Inferior parietal cortex (tissue), 1 donor: ENCODE results near the gene PLEKHA1.

Experiments used
- DNase-seq: peaks from one replicate; pipeline ENCODE4 v3.0.0-alpha.2; 2016; ENCODE audit errors: extremely low spot score

Gene PLEKHA1

DNA sequence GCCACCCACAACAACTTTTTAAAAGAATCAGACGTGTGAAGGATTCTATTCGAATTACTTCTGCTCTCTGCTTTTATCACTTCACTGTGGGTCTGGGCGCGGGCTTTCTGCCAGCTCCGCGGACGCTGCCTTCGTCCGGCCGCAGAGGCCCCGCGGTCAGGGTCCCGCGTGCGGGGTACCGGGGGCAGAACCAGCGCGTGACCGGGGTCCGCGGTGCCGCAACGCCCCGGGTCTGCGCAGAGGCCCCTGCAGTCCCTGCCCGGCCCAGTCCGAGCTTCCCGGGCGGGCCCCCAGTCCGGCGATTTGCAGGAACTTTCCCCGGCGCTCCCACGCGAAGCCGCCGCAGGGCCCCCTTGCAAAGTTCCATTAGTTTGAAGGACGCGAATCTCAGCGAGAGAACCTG lies 86.4 kb downstream of the PLEKHA1 start:
- no peak for DNase-seq

DNA sequence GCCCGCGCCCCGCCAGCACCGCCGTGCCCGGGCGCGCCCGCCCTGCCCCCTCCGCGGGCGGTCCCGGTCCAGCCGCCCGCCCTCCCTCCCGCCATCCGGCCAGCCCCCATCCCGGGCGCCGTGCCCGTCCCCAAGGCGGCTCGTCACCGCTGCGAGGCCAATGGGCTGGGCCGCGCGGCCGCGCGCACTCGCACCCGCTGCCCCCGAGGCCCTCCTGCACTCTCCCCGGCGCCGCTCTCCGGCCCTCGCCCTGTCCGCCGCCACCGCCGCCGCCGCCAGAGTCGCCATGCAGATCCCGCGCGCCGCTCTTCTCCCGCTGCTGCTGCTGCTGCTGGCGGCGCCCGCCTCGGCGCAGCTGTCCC lies 86.8 kb downstream of the PLEKHA1 start, which contains the start of gene HTRA1:
TSS of gene HTRA1 (plus strand) at position 187 of the 362 bp plus-strand sequence. CDS start at position 287, 100 bp downstream.
- peak; percentile 72 for DNase-seq

GRCh38 chr10:122461729-122462532 lies 87.4 kb downstream of the PLEKHA1 start:
- no peak for DNase-seq

DNA sequence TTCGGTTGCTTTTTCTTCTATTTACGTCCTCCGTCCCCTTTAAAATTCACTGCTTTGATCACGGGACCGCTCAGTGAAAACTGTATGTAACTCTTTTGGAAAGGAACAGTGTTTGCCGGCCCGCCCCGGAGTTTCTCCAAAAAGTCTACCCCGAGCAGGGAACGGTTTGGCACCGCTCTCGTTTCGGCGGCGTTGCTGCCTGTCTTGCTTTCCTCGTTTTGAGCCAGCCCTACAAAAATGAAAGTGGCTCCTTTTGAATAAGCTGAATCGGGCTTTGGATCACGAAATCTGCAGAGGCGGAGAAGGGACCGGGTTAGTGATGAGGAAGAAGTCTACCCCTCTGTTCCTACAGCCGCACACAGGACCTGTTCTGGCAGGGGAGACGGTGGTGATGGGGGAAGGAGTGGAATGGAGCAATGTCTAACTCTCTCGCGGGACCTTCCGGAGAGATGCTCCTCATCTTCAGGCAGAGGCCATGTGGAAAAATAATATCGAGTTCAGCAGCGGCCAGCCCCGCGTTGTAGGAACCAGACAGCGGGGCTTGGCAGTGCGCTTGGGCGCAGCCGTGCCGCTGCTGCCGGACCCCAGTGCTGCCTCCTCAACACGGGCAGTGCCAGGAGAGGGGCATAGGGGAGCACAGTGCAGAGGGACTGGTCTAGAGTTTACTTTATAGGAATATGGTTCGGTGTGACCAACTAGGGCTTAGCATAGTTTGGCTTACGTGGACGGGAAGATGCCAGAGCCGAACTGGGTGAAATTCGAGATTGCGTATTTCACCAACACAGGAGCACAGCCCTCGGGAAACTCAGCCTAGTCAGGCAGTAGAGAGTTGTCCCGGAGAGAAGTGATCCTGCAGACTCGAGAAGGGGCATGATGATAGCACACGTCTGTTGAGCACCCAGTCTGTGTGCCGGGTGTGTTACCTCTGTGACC lies 88.3 kb downstream of the PLEKHA1 start:
- DNase-seq = no peak

DNA sequence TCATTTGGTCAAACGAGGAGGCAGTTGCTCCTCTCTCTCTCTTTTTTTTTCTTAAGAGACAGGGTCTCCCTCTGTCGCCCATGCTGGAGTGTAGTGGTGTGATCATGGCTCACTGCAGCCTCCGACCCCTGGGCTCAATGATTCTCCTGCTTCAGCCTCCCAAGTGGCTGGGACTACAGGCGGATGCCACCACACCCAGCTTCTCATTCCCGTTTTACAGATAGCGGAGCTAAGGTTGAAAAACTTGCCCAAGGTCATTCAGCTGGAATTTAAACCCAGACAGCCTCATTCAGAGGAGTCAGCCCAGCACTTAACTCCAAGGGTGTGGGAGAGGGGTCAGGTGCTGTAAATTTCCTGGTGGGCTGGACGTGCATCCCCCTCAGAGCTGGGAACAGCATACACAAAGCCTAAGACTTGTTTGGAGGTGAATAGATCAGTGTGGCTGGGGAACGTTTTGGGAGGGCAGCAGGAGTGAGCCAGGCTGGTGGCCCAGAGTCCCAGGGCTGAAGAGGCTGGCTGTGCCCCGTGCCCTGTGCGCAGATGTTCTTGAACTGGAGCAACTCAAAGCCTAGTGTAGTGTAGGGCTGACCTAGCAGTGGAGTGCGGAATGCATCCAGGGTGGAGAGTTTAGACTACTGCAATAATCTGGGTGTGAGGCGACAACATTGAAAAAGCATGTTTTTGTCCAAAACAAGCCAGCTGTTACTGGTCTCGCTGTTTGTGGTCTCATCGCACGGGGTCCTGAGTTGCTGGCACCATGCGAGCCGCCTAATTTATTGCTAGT lies 89.2 kb downstream of the PLEKHA1 start:
- no peak for DNase-seq

DNA sequence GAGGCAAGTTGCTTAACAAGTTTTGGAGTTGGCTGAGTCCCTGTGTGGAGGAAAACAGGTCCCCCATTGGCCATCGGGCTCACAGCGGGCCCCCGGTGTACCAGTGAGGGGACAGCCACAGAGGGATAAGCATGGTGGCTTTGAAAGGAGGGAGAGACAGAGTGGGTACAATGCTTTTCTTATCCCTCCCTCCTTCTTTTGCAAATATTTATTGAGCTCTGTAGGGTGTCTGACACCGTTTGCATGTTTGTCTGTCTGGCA lies 89.7 kb downstream of the PLEKHA1 start:
- no peak for DNase-seq

DNA sequence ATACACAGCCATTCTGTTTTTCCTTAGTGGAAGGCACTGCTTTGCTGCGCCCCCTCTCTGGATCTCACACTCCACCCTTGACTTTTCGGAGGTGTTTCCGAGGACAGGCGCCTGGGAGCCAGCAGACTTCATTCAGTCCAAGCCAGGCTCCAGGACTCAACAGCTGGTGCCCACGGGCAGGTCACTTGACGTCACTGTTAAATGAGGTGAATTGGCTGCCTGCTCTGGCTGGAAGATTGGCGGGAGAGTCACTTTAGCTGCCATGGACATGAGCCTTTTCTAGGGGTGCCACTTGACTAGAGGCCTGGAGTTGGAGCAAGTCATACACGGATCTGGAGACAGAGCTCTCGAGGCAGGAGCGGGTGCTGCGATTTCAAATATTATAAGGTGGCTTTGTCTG lies 90.1 kb downstream of the PLEKHA1 start:
- no peak for DNase-seq

DNA sequence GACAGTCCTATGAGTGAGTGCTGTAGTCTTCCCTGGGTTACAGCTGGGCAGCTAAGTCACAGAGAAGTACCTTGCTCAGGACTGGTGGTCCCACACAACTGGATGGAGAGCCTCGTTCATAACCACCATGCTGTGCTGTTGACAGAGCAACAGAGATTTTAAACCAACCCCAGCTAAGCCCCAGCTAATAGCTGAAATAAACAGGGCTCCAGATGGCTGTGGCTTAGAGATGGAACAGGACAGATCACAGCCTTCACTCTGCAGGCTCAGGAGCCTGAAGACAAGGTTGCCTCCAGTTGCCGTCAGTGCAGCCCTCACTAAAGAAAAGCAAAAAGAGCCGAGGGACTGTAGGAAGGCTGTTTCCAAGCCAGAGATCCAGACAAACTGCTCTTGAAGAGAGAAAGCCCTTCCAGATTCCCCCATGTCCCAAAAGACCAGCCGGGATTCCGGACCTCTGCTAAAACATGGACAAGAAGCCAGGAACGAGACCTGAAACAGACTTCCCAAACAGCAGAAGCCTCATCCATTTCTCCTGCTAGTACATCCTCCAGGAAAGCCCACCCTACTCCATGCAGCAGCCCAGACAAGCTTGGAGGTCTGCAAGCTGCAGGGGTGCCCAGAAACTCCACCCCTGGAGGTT lies 91.0 kb downstream of the PLEKHA1 start:
- no peak for DNase-seq

GRCh38 chr10:122466951-122467381 lies 92.5 kb downstream of the PLEKHA1 start:
- DNase-seq = no peak

DNA sequence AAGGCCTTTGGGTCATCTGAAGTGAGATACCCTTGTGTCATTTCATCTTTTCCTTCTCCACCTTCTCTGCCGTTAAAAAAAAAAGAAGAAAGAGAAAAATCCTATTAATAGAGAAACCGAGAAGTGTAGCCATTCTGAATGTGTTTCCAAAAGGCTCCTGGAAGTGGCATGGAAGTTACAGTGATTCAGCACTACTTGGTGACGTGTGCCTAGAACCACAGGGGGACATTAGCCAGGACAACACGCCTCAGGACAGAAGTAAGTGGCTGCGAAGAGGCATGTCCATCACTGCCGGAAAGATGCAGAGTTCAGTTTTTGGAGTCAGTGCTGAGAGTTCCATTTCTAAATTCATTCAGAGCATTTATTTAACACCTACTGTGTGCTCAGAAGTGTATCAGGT lies 93.2 kb downstream of the PLEKHA1 start:
- DNase-seq = no peak

DNA sequence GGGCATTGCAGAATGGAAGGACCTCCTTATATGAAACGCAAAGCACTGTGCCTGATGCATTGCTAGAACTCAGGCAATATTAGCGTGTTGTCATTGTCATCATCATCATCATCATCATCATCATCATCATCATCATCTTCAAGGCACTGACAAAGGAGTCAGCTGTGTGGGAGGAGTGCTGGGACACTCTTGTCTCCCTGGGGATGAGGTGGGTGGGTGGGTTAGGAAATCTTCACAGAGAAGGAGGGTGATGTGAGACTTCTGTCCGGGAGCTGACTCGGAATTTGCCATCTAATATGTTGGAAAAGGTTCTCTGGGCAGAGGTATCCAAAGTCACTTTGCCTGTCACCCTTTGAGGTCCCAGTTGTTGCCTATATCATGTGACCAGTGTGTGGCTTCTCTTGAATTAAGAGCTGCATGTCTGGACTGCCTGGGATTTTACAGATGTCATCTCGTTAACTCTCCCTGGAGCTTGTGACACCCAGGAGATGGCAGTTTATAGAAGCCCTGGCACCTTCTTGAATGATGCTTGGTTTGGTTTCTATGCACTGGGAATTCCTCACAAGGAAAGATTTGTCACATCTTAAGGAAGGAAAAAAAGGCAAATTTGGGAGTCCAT lies 93.9 kb downstream of the PLEKHA1 start:
- DNase-seq = no peak

GRCh38 chr10:122468926-122469781 lies 94.6 kb downstream of the PLEKHA1 start:
- DNase-seq = peak; percentile 68

GRCh38 chr10:122469848-122470247 lies 95.3 kb downstream of the PLEKHA1 start:
- DNase-seq = no peak

DNA sequence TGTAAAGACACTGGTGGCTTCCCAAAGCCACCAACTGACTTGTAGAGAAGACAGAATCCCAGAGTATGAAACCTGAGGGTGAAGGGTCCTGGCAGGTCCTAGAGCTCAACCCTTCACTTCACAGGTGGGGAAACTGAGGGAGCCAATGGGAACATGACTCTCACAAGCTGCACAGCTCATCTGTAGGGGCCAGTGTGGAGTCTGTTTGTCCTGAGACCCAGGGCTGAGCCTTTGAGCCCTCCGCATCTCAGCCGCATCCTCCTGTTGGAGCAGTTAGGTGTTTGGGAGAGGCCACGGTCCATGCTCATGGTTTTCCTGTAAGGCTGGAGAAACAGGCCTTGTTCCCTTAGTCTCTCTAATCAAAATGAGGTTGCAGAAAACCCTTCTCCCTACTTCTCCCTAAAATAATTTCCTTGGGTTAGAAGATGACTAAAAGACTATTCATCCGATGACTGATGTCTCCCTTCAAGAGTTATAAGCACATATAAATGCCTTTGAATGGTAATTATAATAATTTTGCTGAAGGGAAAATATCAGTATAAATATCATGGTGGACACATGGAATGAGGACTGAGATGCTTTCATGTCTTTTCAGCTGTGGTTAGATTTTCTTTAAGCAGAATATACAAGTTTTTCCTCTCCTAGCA lies 97.1 kb downstream of the PLEKHA1 start:
- no peak for DNase-seq

DNA sequence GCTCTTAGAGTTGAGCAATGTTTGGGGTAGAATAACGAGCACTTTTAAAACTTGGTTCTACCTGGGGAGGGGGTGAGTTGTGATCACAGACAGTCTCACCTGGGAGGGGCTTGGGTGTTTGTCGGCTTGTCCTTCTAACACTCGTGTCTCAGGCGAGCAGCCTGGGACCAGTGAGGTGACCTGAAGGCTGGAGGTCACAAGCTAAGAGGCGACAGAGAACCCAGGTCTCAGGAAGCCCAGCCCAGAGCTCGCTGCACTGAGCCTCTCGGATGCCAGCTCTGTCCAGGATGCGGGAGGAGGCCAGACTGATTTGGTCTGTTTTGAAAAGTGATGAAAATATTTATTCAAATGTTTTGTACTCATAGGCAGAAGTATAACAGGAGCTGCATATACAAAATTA lies 98.6 kb downstream of the PLEKHA1 start:
- DNase-seq = no peak

DNA sequence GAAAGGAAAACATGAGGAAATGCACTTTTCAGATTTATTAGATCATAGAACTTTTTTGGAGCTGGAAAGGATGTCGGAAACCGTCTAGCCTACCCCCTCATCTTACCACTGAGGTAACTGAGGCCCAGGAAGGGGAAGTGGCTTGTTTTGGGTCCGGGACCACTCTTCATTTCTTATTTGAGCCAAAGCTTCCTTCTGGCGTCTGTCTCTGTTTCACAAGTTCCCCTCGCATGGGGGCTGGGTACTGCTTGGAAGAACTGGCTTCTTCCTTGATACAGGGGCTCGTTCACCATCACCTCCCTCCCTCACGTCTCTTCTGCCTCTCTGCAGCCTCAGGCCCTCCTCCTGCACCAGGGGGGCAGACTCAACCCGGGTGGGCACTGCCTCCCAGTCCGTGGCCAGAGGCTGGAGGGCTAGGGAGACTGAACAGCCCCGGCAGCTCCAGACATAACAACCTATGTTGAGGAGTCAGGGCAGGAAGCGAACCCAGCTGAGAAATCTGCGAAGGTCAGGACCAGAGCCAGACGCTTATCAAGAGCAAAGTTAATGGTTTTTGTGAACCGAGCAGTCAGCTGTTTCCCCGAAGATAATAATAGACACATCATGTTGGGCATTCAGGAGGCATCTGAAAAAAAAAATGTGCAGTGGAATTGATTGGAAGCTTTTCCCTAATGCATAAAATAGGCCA lies 99.8 kb downstream of the PLEKHA1 start:
- no peak for DNase-seq

GRCh38 chr10:122475100-122475499 lies 100.6 kb downstream of the PLEKHA1 start:
- no peak for DNase-seq

GRCh38 chr10:122475591-122476332 lies 101.3 kb downstream of the PLEKHA1 start:
- no peak for DNase-seq

DNA sequence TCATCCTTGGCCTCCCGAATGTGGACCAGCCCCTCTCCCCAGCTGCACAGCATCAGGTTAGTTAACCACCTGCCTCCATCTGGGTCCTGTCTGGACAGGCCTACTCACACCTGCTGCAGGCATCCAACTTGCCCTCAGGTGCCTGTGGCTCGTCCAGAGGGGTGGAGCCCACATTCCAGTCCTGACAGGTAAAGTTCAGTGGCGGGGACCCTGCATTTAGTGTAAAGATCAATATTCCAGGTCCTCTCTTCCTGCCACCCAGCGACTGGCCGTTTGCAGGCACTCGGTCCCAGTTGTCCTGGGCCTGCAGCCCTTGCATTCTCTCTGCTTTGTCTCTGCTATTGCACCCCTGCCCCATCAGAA lies 101.8 kb downstream of the PLEKHA1 start:
- DNase-seq = no peak
